PC-3 (cell line): ENCODE data around the gene PHC2.

Experiments
- EZH2 ChIP-seq: fragments of 300-600 bp; sonication (generic); IDR thresholded peaks from one replicate; pipeline ENCODE4 v1.6.1; 2017; ENCODE audit warnings: antibody characterized with exemption, mild to moderate bottlenecking, low read length; ENCODE audit not compliant: unreplicated experiment
- EZH2phosphoT487 ChIP-seq: fragments of 300-600 bp; sonication (generic); IDR thresholded peaks from 2 replicates; pipeline ENCODE4 v1.6.1; 2018; ENCODE audit warnings: mild to moderate bottlenecking, antibody characterized with exemption, low read length, borderline replicate concordance
- TF ChIP-seq, protein P1 (sequence below): fragments of 300-600 bp; sonication (generic); conservative IDR thresholded peaks from 2 replicates; pipeline ENCODE4 v1.5.1; 2017; ENCODE audit warnings: antibody characterized with exemption, low read depth, mild to moderate bottlenecking, low read length

DNA sequence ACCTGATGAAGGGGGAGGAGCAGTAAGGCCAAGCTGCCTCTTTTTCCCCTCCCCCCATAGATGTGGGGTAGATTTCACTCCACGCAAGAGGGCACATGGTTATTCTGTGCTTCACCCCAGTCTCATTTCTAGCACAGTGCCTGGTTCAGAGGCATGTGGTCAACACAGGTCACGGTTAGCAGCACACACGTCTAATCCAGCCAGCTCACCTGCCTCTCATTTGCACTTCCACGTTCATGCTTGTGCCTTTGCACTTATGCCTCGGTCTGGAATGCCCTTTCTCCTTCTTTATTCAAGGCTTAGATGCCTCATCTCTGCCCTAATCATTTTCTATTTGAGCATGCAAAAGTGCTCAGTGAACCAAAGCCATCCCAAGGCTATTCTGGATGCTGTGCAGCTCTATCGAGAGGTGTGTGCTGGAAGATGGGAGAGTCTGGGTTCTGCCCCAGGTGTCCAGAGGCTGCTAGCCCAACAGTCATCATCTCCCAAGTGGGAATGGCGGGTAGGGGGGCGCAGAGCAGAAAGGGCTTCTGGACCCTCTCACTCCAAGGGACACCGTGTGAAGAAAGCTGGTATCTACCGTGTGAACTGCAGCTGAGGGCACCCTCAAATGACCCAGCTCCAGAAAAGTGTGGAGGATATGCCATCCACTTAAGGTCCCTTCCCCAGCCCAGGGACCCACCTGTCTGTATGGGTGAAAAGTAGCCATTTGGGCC lies 107.9 kb downstream of the PHC2 start:
- TF ChIP-seq, protein P1, sequence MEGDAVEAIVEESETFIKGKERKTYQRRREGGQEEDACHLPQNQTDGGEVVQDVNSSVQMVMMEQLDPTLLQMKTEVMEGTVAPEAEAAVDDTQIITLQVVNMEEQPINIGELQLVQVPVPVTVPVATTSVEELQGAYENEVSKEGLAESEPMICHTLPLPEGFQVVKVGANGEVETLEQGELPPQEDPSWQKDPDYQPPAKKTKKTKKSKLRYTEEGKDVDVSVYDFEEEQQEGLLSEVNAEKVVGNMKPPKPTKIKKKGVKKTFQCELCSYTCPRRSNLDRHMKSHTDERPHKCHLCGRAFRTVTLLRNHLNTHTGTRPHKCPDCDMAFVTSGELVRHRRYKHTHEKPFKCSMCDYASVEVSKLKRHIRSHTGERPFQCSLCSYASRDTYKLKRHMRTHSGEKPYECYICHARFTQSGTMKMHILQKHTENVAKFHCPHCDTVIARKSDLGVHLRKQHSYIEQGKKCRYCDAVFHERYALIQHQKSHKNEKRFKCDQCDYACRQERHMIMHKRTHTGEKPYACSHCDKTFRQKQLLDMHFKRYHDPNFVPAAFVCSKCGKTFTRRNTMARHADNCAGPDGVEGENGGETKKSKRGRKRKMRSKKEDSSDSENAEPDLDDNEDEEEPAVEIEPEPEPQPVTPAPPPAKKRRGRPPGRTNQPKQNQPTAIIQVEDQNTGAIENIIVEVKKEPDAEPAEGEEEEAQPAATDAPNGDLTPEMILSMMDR, result no peak
- no peak for TF ChIP-seq EZH2
- no peak for TF ChIP-seq EZH2phosphoT487
